ENCODE data around the gene CDS2.

Gene CDS2

GRCh38 chr20:5148581-5148980 lies 21.8 kb downstream of the CDS2 start:
- H3K79me2 ChIP-seq (ENCODE audit: control insufficient read depth, insufficient read depth, low read length): peaks cover 18% of the 10 kb centered on the region
- no peak for DNase-seq
- H3K23ac ChIP-seq (ENCODE audit: low read length): no peak overlapping the region
- H3K4me2 ChIP-seq (ENCODE audit: low read length): no peak overlapping the region
- no peak overlapping the region for H2BK5ac ChIP-seq (ENCODE audit: low read length)
- H3K18ac ChIP-seq (ENCODE audit: low read length): no peak overlapping the region
- no peak overlapping the region for H3K4me3 ChIP-seq (ENCODE audit: low read length)
- no peaks in the 10 kb centered on the region for H3K4me1 ChIP-seq (ENCODE audit: control insufficient read depth, low read depth, low read length)
- no peak overlapping the region for H2BK120ac ChIP-seq (ENCODE audit: low read depth, low read length)
- H3K79me1 ChIP-seq (ENCODE audit: low read length): peaks cover 28% of the 10 kb centered on the region
- H2BK15ac ChIP-seq (replicated peaks; ENCODE audit: low read depth): no peak overlapping the region
- no peak overlapping the region for H3K9ac ChIP-seq (ENCODE audit: low read length)
- H3K56ac ChIP-seq (ENCODE audit: low read length): no peak overlapping the region
- H3K27ac ChIP-seq (ENCODE audit: low read depth, low read length): no peak overlapping the region
- no peak overlapping the region for H4K5ac ChIP-seq (ENCODE audit: low read length)
- no peaks in the 10 kb centered on the region for H3K27me3 ChIP-seq (ENCODE audit: insufficient read depth, low read length, poor library complexity)
- H4K8ac ChIP-seq (ENCODE audit: low read depth, low read length): no peak overlapping the region
- H3K36me3 ChIP-seq (ENCODE audit: control insufficient read depth, insufficient read depth, low read length): no peaks in the 10 kb centered on the region
- WGBS (ENCODE audit: extremely low coverage, insufficient coverage, low lambda C conversion rate): no CpG with 5 or more reads among the region's 6 CpGs
- H3K4ac ChIP-seq (ENCODE audit: low read depth, low read length): no peak overlapping the region
- H2AK5ac ChIP-seq (ENCODE audit: low read length): no peak overlapping the region

DNA sequence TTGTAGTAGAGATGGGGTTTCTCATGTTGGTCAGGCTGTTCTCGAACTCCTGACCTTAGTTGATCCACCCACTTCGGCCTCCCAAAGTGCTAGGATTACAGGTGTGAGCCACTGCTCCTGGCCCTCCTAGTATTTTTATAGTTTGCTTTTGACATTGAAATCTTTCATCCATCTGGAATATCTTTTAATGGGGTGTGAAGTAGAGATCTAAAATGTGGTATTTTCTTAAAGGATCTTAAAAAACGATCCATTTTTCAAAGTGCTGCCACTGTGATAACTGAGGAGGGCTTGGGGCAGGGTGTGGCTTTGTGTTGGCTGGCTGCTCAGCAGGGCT lies 23.1 kb downstream of the CDS2 start:
- H4K5ac ChIP-seq (ENCODE audit: low read length): no peak overlapping the region
- DNase-seq: no peak
- no peak overlapping the region for H3K9ac ChIP-seq (ENCODE audit: low read length)
- no peak overlapping the region for H2BK15ac ChIP-seq (replicated peaks; ENCODE audit: low read depth)
- H3K4me1 ChIP-seq (ENCODE audit: control insufficient read depth, low read depth, low read length): no peaks in the 10 kb centered on the region
- H3K79me1 ChIP-seq (ENCODE audit: low read length): peaks cover 32% of the 10 kb centered on the region
- H3K27me3 ChIP-seq (ENCODE audit: insufficient read depth, low read length, poor library complexity): no peaks in the 10 kb centered on the region
- H4K8ac ChIP-seq (ENCODE audit: low read depth, low read length): no peak overlapping the region
- H3K4me2 ChIP-seq (ENCODE audit: low read length): no peak overlapping the region
- H3K23ac ChIP-seq (ENCODE audit: low read length): no peak overlapping the region
- WGBS (ENCODE audit: extremely low coverage, insufficient coverage, low lambda C conversion rate): no CpG with 5 or more reads among the region's 3 CpGs
- no peak overlapping the region for H2AK5ac ChIP-seq (ENCODE audit: low read length)
- no peak overlapping the region for H3K18ac ChIP-seq (ENCODE audit: low read length)
- H3K36me3 ChIP-seq (ENCODE audit: control insufficient read depth, insufficient read depth, low read length): no peaks in the 10 kb centered on the region
- no peak overlapping the region for H3K4ac ChIP-seq (ENCODE audit: low read depth, low read length)
- H3K56ac ChIP-seq (ENCODE audit: low read length): no peak overlapping the region
- peaks cover 22% of the 10 kb centered on the region for H3K79me2 ChIP-seq (ENCODE audit: control insufficient read depth, insufficient read depth, low read length)
- H3K27ac ChIP-seq (ENCODE audit: low read depth, low read length): no peak overlapping the region
- H2BK120ac ChIP-seq (ENCODE audit: low read depth, low read length): no peak overlapping the region
- no peak overlapping the region for H3K4me3 ChIP-seq (ENCODE audit: low read length)
- no peak overlapping the region for H2BK5ac ChIP-seq (ENCODE audit: low read length)

DNA sequence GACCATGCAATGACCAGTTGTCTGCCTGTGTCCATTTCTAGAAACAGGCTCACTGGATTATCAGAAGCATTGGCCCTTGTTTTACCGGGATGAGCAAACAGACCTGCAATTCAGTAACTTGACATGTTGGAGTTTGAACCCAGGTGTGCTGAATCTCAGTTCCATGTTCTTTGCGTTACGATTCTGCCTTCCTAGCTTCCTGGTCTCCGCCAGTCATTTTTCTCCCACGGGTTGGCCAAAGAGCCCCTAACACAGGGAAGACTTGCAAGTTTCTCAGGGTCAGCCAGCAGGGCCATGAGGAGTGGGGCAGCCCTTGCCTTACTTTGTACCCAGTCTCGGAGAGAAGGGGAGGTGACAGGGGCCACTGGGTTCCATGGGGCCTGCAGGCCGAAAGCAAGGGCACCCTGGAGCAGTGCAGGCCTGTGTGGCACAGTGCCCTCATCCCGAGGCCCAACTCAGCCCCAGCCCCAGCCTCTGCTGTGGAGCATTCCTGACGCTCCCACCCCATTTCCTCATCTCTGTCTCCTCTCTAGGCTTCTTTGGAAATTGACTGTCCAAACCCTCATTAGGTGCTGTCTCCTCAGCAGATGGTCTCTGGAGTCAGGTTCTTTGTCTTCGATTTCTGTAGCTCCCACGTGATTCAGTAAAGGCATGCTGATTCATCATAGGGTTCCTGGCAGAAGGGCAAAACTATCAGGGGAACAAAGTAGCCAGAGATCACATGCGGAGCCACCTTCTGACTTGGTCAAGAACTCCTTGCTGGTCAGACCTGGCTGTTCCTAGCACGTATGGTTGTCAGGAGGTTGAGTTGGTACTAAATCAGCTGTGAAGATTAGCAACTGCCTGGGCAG lies 23.6 kb downstream of the CDS2 start:
- H3K18ac ChIP-seq (ENCODE audit: low read length): no peak overlapping the region
- H3K27me3 ChIP-seq (ENCODE audit: insufficient read depth, low read length, poor library complexity): no peaks in the 10 kb centered on the region
- H4K8ac ChIP-seq (ENCODE audit: low read depth, low read length): no peak overlapping the region
- no peak overlapping the region for H2BK15ac ChIP-seq (replicated peaks; ENCODE audit: low read depth)
- H2BK5ac ChIP-seq (ENCODE audit: low read length): no peak overlapping the region
- no peak overlapping the region for H4K5ac ChIP-seq (ENCODE audit: low read length)
- H2AK5ac ChIP-seq (ENCODE audit: low read length): no peak overlapping the region
- H3K4me2 ChIP-seq (ENCODE audit: low read length): no peak overlapping the region
- no peak overlapping the region for H3K9ac ChIP-seq (ENCODE audit: low read length)
- no peak overlapping the region for H3K56ac ChIP-seq (ENCODE audit: low read length)
- H3K23ac ChIP-seq (ENCODE audit: low read length): peak overlapping the region; percentile 24
- no peaks in the 10 kb centered on the region for H3K36me3 ChIP-seq (ENCODE audit: control insufficient read depth, insufficient read depth, low read length)
- no peaks in the 10 kb centered on the region for H3K4me1 ChIP-seq (ENCODE audit: control insufficient read depth, low read depth, low read length)
- no peak overlapping the region for H2BK120ac ChIP-seq (ENCODE audit: low read depth, low read length)
- WGBS (ENCODE audit: extremely low coverage, insufficient coverage, low lambda C conversion rate): no CpG with 5 or more reads among the region's 13 CpGs
- no peak overlapping the region for H3K4me3 ChIP-seq (ENCODE audit: low read length)
- H3K4ac ChIP-seq (ENCODE audit: low read depth, low read length): no peak overlapping the region
- no peak overlapping the region for H3K27ac ChIP-seq (ENCODE audit: low read depth, low read length)
- DNase-seq: peak; percentile 14
- H3K79me1 ChIP-seq (ENCODE audit: low read length): peaks cover 31% of the 10 kb centered on the region
- H3K79me2 ChIP-seq (ENCODE audit: control insufficient read depth, insufficient read depth, low read length): peaks cover 22% of the 10 kb centered on the region

DNA sequence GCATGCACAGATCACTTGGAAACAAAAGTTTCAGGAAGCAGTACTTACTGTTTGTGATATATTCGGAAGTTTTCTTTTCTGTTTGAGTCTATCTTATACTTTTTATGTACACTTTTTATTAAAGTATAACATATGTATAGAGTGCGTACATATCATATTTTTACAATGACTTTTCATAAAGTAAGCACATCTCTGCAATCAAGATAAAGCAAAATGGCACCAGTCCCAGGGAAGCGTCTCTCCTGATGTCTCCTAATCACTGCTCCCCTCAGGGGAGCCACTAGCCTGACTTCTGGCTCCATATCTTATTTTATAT lies 26.3 kb downstream of the CDS2 start:
- H3K4me2 ChIP-seq (ENCODE audit: low read length): no peak overlapping the region

GRCh38 chr20:5153612-5154542 lies 27.1 kb downstream of the CDS2 start:
- no peak overlapping the region for H3K18ac ChIP-seq (ENCODE audit: low read length)
- no peak overlapping the region for H2BK15ac ChIP-seq (replicated peaks; ENCODE audit: low read depth)
- H2BK120ac ChIP-seq (ENCODE audit: low read depth, low read length): no peak overlapping the region
- H3K79me1 ChIP-seq (ENCODE audit: low read length): peaks cover 28% of the 10 kb centered on the region
- peaks cover 22% of the 10 kb centered on the region for H3K79me2 ChIP-seq (ENCODE audit: control insufficient read depth, insufficient read depth, low read length)
- no peaks in the 10 kb centered on the region for H3K27me3 ChIP-seq (ENCODE audit: insufficient read depth, low read length, poor library complexity)
- H3K4ac ChIP-seq (ENCODE audit: low read depth, low read length): no peak overlapping the region
- no peak overlapping the region for H3K27ac ChIP-seq (ENCODE audit: low read depth, low read length)
- no peak overlapping the region for H3K4me3 ChIP-seq (ENCODE audit: low read length)
- no peaks in the 10 kb centered on the region for H3K36me3 ChIP-seq (ENCODE audit: control insufficient read depth, insufficient read depth, low read length)
- no peak overlapping the region for H3K56ac ChIP-seq (ENCODE audit: low read length)
- no peaks in the 10 kb centered on the region for H3K4me1 ChIP-seq (ENCODE audit: control insufficient read depth, low read depth, low read length)
- H3K9ac ChIP-seq (ENCODE audit: low read length): no peak overlapping the region
- no peak overlapping the region for H4K5ac ChIP-seq (ENCODE audit: low read length)
- no peak overlapping the region for H4K8ac ChIP-seq (ENCODE audit: low read depth, low read length)
- no peak overlapping the region for H2BK5ac ChIP-seq (ENCODE audit: low read length)
- peak; percentile 33 for DNase-seq
- no peak overlapping the region for H3K4me2 ChIP-seq (ENCODE audit: low read length)
- H2AK5ac ChIP-seq (ENCODE audit: low read length): no peak overlapping the region
- no CpG with 5 or more reads among the region's 5 CpGs for WGBS (ENCODE audit: extremely low coverage, insufficient coverage, low lambda C conversion rate)
- H3K23ac ChIP-seq (ENCODE audit: low read length): no peak overlapping the region

More for the DNA sequence above, 26.3 kb downstream of the CDS2 start:
- no peak overlapping the region for H3K56ac ChIP-seq (ENCODE audit: low read length)
- no peak overlapping the region for H4K8ac ChIP-seq (ENCODE audit: low read depth, low read length)
- H3K4ac ChIP-seq (ENCODE audit: low read depth, low read length): no peak overlapping the region
- no peak overlapping the region for H2BK5ac ChIP-seq (ENCODE audit: low read length)
- H3K4me3 ChIP-seq (ENCODE audit: low read length): no peak overlapping the region
- H3K18ac ChIP-seq (ENCODE audit: low read length): no peak overlapping the region
- no peak overlapping the region for H4K5ac ChIP-seq (ENCODE audit: low read length)
- H2AK5ac ChIP-seq (ENCODE audit: low read length): no peak overlapping the region
- no peak overlapping the region for H3K23ac ChIP-seq (ENCODE audit: low read length)
- H3K9ac ChIP-seq (ENCODE audit: low read length): no peak overlapping the region
- no peak for DNase-seq
- no peak overlapping the region for H2BK120ac ChIP-seq (ENCODE audit: low read depth, low read length)
- H3K27me3 ChIP-seq (ENCODE audit: insufficient read depth, low read length, poor library complexity): no peaks in the 10 kb centered on the region
- H3K4me1 ChIP-seq (ENCODE audit: control insufficient read depth, low read depth, low read length): no peaks in the 10 kb centered on the region
- H3K79me1 ChIP-seq (ENCODE audit: low read length): peaks cover 31% of the 10 kb centered on the region
- WGBS (ENCODE audit: extremely low coverage, insufficient coverage, low lambda C conversion rate): no CpG with 5 or more reads among the region's 3 CpGs
- H3K79me2 ChIP-seq (ENCODE audit: control insufficient read depth, insufficient read depth, low read length): peaks cover 26% of the 10 kb centered on the region
- H3K27ac ChIP-seq (ENCODE audit: low read depth, low read length): no peak overlapping the region
- H3K36me3 ChIP-seq (ENCODE audit: control insufficient read depth, insufficient read depth, low read length): no peaks in the 10 kb centered on the region
- H2BK15ac ChIP-seq (replicated peaks; ENCODE audit: low read depth): no peak overlapping the region
